Measurements from ENCODE around the gene METTL26.
A peak's percentile ranks its signal among the peaks of the same experiment; 100 is the strongest.

METTL26 gene

DNA sequence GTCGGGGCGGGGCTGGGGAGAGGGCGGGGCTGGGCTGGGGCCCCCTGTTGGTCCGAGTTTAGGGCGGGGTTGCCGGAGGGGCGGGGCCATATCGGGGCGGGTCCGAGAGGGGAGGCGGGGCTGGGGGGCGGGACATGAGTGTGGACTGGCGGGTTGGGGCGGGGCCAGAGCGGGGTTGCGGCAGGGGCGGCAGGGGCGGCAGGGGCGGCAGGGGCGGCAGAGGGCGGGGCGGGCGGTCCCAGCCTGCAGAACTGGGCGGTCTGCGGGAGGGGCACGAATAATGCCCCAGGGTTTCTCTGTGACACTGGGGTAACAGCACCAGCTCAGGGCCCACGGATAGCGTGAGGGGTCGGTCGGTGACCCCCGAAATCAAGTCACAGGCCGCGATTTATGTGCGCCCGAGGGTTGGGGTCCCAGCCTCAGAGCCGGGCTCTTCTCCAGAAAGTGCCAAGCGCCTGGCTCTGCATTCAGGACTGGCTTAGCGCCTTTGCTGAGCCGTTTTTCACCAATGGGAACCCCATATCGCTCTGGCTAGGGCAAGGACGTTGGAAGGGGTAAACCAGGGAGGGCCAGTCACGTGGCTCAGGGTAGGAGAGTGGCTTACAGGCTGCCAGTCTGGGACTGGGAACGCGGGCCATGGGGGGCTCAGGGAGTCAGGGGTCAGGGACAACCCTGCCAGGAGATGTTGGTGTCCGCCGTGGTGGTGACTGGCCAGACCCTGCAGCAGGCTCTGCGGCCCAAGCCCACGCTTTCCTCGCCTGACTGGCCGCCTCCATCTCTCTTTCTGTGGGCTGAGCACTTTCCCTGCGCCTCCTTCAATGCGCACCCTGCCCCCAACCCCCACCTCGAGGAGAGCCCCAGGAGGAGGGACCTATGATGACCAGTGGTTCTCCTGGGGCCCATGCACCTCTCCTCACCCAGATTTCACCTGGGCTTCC, 1.2 kb upstream of the METTL26 start:
- DNase-seq, result peak; percentile 86

DNA sequence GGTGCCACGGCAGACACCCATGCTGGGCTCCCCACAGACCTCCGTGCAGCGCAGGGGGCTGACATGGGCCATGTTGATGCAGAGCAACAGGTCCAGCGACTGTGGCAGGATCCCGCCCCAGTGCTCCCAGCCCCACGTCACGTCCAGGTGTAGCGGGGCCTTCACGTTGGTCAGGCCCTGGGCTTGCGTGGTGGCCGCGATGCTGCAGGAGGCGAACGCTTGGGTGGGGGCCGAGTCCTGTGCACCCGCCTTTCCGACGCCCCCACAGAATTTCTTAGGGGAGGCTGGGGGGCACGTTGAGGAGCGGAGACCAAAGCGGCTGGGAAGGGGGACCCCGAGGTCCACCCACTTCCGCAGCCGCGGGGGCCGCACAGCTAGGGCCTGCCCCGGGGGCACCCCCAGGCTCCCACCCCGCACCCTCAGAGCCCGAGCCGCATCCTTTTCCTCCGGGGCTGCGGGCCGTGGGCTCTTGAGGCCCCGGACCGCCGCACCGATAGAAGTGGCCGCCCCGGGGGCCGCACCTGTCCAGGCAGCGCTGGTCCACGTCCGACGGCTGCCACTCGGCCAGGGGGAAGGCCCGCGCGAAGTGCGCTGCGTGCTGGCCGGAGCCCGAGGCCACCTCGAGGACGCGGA, 416 bp downstream of the METTL26 start:
- DNase-seq, result no peak

DNA sequence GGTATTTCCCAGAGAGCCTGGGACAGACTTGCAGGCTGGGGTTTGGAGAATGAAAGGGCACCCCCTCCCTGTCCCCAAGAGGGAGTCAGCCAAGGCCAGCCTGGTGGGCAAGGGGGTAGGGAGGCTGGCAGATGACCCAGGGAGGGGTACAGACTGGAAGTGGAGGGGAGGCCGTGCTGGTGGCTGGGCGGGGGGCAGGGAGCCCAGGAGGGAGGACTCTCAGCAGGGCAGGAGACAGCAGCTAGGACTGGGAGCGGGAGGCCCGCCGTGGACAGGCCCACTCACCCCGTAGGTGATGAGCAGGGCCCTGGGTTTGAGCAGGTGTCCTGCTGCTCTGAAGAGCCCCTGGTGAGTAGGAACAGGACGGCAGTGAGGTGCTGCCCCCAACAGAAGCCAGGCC, 1.1 kb downstream of the METTL26 start:
- no peak for DNase-seq

DNA sequence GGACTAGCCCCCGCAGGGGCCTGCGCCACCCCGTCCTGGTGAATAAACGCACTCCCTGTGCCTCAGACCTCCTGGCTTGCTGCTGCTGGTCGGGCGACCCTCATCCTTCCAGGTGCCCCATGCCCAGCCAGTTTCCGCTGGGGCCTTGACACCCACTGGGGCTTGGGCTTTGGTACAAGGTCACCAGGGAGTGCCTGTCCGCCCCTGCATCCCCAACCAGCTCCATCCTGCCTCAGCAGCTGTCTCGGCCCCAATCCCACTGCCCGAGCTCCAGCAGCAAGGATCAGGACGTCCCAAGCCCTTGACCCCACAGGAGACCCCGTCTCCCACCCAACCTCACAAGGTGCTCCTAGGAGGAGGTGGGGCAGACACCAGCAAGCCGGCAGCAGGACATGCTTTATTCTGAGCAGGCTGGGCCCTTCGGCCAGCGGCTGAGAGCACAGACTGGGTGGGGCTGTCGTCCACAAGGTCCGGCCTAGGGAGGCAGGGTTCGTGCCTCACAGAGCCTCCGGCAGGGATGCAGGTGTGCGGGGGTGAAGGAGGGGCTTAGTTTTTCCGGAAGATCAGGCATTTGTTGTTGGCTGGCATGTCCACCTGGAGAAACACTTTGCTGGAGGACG, 1.9 kb downstream of the METTL26 start:
- DNase-seq, result no peak

DNA sequence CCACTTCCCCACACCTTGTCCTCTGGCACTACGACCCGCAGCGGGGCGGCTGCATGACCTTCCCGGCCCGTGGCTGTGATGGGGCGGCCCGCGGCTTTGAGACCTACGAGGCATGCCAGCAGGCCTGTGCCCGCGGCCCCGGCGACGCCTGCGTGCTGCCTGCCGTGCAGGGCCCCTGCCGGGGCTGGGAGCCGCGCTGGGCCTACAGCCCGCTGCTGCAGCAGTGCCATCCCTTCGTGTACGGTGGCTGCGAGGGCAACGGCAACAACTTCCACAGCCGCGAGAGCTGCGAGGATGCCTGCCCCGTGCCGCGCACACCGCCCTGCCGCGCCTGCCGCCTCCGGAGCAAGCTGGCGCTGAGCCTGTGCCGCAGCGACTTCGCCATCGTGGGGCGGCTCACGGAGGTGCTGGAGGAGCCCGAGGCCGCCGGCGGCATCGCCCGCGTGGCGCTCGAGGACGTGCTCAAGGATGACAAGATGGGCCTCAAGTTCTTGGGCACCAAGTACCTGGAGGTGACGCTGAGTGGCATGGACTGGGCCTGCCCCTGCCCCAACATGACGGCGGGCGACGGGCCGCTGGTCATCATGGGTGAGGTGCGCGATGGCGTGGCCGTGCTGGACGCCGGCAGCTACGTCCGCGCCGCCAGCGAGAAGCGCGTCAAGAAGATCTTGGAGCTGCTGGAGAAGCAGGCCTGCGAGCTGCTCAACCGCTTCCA, 2.6 kb downstream of the METTL26 start:
- no peak for DNase-seq

DNA sequence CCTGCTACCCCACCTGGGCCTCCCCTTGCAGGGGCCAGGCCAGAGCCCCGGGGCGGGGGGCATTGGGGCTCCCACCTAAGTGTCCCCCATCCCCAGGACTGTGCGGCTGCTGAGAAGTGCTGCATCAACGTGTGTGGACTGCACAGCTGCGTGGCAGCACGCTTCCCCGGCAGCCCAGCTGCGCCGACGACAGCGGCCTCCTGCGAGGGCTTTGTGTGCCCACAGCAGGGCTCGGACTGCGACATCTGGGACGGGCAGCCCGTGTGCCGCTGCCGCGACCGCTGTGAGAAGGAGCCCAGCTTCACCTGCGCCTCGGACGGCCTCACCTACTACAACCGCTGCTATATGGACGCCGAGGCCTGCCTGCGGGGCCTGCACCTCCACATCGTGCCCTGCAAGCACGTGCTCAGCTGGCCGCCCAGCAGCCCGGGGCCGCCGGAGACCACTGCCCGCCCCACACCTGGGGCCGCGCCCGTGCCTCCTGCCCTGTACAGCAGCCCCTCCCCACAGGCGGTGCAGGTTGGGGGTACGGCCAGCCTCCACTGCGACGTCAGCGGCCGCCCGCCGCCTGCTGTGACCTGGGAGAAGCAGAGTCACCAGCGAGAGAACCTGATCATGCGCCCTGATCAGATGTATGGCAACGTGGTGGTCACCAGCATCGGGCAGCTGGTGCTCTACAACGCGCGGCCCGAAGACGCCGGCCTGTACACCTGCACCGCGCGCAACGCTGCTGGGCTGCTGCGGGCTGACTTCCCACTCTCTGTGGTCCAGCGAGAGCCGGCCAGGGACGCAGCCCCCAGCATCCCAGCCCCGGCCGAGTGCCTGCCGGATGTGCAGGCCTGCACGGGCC, 3.4 kb downstream of the METTL26 start:
- no peak for DNase-seq

DNA sequence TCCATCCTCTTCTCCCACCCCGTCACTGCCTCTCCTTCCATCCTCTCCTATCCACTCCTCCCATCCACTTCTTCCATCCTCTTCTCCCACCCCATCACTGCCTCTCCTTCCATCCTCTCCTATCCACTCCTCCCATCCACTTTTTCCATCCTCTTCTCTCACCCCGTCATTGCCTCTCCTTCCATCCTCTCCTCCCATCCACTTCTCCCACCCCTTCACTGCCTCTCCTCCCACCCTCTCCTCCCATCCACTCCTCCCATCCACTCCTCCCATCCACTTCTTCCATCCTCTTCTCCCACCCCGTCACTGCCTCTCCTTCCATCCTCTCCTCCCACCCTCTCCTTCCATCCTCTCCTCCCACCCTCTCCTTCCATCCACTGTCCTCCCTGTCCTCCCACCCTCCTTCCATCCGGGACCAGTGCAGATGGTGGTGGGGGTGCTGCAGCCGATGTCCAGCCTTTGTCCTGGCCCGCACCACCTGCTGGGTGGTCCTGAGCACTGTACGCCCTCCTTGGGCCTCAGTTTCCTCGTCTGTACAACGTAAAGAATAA, 4.2 kb downstream of the METTL26 start:
- no peak for DNase-seq

DNA sequence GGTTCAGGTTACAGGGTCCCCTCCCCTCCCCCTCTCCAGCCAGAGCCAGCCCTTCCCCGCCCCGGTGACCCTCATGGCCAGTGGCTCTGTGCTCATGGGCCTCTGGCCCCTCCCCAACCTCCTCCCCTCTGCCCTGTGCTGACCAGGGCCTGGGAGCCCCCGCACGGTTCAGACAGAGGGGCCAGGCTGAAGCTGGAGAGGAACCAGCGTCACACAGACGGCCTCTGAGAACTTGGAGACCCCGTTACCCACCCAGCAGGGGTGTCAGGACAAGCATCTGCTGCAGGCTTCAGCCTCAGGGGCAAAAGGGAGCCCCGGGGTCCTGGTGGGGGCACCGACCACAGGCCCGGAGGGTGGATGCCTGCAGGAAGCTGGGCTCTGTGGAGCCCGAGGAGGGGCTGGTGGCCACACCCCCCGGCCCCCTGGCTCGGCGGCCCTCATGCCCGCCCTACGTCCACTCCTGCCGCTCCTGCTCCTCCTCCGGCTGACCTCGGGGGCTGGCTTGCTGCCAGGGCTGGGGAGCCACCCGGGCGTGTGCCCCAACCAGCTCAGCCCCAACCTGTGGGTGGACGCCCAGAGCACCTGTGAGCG, 5.2 kb downstream of the METTL26 start, which contains the start of gene WFIKKN1:
TSS of gene WFIKKN1 (plus strand) at position 171 of the 591 bp plus-strand sequence. CDS start at position 440, 269 bp downstream.
- DNase-seq, result no peak

DNA sequence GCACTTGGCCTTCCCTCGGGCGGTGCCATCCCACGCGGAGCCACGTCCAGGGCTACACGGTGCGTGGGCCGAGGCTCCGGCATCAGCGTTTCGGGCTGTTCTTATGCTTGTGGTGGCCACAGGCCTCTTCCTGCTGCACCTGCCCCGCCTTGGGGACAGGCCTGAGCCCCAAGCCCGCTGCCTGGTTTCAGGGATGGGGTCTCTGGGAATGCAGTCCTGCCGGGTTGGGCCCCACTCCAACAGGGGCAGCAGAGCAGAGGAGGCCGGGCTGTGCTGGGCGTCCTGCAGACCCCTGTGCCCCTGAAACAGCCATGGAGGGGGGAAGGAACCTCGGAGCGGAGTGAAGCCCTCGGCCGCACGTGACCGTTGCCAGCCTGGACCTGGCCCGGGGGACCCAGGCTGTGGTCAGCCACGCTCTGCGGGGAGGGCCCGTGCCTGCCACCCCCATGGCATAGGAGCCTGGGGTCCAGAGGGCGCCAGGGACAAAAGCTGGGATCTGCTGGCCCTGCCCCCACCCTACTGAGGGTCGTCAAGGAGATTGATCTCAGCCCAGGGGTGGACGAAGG, 5.8 kb downstream of the METTL26 start:
- DNase-seq, result no peak

DNA sequence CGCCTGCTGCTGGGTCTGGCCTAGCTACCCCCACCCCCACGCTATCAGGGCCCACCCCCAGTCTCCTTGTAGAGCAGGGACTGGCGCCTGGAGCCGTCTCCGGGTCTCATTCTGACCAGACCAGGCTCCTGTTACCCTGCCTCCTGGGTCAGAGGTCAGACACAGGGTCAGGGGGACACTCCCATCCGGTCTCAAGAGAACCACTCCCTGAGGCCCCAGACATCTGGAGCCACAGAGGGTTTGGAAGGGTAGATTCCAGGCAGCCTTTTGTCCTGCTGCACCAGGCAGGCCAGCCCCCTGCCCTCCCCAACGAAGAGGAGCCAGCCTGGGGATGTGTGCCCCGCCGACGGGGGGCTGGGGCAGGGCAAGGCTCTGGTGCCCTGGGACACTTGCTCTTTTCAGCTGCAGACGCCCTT, 6.3 kb downstream of the METTL26 start:
- no peak for DNase-seq

DNA sequence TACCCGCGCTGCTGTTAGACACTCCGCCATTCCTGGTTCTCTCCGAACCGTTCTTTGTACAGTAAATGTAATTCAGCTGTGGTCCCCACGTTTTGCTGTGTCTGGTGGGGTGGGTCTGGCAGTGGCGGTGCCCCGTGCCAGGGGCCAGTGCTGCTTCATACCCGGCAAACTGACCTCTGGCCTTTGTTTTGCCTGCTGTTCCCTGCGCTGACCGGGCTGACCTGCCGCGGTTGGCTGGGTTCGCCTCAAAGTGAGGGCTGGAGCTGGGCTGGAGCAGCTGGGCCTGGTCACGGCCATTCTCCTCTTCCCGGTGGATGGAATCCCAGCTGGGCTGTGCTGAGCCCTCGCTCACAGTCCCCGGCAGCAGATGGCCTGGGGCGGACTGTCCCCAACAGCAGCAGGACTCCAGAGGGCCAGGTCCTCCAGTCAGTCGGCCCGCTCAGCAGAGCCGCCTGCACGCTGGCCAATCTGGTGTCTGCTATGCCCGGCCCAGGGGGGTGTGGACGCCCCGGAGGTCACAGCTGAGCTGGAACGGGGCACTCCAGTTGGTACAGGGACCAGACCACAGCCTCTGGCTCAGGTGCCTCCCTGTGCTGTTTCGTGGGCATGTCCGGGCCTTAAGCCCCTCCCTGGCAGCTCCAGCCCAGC, 6.8 kb downstream of the METTL26 start:
- no peak for DNase-seq

DNA sequence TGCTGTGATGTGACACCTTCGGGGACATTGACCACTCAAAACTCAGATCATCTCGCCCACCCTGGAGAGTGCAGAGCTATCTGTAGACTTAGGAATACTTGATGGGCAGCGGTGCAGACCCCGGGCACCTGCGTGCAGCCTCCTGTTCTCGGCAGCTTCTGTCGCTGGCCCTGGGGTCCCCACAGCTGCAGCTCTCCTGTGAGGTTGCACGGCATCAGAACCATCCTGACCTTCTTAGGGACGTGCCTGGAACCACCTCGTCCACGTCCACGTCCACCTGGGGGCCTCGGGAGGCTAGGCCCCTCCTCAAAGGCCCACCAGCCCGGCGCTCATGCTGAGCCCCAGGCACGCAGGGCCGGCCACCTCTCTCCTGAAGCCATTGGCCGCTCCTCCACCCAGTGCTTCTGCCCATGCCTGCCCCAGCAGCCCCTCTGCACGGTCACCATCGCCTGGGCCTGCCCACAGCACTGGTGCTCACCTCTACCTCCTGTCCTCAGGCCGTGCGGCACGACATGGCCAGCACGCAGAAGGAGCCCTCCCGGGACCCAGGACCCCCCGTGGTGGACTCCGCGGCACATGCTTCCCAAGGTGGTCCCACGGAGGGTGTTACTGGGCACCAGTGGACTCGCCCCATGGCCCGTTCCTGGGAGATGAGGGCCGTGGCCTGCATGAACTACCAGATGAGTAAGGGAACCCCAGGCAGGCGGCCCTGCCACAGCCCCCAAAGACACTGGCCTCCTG, 7.6 kb downstream of the METTL26 start:
- no peak for DNase-seq

DNA sequence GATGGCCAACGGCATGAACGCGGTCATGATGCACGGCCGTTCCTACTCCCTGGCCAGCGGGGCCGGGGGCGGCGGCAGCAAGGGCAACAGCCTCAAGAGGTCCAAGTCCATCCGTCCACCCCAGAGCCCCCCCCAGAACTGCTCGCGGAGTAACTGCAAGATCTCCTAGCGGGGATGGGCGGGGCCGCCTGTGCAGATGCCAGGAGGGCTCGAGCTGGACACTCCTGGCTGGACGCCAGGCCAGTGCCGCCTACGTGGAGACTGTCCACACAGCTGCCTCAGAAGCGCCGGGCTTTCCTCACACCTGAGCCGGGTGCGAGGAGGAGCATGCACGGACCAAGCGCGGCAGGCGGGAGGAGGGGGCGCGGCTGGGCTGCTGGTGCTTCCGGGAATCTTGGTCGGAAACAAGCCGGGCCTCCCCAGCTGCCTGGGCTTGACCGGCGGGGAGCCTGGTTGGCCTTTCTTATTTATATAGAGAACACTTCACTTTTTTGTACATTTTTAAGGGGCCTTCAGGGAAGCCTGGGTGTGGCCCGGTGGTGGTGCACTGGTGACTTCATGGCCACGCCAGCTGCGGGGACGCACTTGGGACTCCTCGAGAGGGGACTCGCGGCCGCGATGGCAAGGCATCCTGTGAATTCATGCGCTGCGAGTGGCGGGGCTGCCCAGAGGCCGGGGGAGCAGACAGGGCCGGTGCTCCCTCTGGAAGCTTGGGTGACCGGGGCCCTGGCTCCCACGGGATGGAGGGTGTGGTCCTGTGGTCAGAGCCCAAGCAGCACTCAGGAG, 8.5 kb downstream of the METTL26 start:
- no peak for DNase-seq

DNA sequence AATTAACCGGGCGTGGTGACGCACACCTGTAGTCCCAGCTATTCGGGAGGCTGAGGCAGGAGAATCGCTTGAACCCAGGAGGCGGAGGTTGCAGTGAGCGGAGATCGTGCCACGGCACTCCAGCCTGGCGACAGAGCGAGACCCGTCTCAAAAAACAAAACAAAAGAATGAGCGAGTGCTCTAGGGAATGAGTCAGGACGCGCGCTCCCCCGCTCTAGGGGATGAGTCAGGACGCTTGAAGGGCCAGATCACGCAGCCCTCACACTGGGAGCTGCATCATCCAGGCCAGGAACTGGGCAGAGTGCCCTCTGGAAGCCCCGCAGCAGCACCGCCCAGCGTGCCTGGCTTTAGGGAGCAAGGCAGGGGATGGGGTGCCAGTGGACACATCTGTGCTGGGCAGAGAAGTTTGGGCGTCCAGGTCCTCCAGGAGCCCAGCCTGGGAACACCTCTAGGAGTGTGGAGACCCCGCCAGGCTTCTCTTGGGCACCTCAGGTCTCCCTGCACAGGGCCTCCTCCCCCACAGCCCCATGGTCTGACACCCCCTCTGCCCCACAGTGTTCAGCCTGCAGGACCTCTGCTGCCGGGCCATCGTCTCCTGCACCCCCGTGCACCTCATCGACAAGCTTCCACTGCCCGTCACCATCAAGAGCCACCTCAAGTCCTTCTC, 9.2 kb downstream of the METTL26 start:
- no peak for DNase-seq

DNA sequence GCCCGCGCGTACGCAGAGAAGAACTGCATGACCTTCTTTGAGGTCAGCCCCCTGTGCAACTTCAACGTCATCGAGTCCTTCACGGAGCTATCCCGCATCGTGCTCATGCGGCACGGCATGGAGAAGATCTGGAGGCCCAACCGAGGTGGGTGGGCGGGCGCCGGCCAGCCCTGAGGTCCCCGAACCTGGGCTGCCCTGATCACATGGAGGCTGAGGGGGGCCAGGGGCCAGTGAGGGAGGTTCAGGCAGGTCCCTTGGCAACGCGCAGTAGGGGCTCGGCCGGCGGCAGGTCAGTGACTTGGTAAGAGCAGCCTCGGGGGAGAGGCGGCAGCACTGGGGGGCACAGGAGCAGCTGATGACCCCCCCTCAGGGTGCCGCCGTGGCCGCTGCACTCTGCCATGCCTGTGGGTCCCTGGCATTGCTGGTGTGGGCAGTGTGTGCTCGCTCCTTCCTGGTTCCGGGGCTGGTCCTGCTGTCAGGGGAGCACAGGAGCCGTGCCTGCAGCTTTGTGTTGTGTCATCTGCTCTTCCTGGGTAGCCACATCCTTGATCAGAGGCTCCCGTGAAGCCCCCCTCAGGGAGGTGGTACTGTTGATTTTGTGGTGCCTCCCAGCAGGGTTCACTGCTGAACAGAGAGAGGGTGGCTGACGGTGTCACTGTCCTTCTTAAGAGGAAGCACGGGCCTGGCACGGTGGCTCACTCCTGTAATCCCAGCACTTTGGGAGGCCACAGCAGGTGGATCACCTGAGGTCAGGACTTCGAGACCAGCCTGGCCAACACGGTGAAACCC, 9.9 kb downstream of the METTL26 start:
- no peak for DNase-seq

DNA sequence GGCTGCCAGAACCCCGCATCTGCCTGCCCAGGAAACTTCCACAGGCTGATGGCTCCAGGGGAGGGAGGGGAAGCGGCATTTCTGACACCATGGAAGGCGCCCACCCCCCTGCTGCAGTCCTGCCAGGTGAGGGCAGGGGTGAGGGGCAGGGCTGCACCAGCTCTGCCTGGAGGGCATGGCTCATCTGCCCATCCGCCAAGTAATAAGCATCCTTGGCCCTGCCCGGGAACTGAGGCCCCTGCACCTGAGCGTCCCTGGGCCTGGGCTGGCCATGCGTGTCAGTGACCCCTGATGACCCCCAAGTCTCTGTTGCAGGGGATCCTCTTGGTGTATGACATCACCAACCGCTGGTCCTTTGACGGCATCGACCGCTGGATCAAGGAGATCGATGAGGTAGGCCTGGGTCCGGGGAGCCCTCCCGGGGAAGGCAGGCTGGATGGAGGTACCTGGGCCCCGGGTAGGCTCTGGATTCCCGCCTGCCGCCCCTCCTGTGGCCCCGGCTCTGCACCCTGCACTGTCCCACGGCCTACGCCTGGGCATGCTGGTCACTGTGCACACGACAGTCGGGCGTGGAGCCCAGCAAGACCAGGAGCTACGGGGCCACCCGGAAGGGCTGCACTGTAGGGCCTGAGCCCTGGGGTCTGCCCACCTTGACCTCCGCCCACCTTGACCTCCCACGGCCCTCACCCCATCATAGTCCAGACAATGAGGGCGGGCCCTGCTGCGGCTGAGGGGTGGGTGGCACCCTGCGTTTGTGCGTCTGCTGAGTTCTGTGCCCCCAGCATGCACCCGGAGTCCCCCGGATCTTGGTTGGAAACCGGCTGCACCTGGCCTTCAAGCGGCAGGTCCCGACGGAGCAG, 10.8 kb downstream of the METTL26 start:
- no peak for DNase-seq
